GM21390 (cell line): ENCODE measurements around the gene S1PR4.
"Not testable (repeated sequence)": the region's sequence is repeated elsewhere in the genome, so short reads cannot be mapped to it uniquely, and the experiment has no call there.

Source experiments
- ATAC-seq: cut with Tn5 transposase; IDR thresholded peaks from one replicate; pipeline ENCODE4 v1.9.1; 2021; ENCODE audit not compliant: unreplicated experiment

S1PR4 gene

GRCh38 chr19:3176715-3177501 lies 1.7 kb upstream of the S1PR4 start:
- no peak for ATAC-seq

GRCh38 chr19:3178973-3179738 lies 587 bp downstream of the S1PR4 start:
- no peak for ATAC-seq

GRCh38 chr19:3179739-3180293 lies 1.2 kb downstream of the S1PR4 start:
- no peak for ATAC-seq

DNA sequence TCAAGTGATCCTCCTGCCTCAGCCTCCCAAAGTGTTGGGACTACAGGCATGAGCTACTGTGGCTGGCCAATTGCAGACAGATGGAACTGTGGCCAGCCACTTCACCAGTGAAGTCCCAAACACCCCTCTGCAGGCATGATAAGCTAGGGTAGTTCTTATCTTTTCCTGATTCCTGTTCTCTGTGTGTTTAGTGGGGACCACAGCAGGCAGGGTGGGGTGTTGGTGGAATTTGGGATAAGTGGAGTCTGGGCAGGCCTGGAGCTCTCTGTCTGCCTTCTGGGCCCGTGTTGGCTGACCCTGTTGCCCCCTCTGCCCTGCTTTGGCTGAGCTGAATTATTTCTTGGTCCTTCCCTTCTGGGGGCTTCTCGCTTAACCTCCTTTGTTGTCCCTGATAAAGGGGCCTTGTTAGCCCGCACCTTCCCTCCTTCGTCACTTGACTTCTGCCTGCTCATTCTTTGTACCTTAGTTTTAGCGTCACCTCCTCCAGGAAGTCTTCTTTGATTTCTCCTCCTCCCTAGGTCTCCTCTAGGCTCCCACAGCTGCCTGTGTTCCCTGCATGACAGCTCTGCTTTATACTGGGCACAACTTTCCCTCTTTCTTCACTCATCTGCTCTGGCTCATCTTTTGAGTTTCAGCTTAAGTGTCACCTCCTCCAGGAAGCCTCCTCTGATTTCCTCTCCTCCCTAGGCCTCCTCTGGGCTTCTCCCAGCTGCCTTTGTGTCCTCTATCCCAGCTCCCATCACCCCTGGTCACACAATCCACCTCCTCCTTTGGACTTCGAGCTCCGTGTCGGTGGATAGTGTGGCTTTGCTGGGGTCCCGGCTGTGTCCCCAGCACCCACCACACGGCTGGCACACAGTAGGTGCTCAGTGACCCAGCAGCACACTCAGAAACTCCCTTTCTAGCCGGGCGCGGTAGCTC lies 5.4 kb downstream of the S1PR4 start:
- ATAC-seq: no peak

DNA sequence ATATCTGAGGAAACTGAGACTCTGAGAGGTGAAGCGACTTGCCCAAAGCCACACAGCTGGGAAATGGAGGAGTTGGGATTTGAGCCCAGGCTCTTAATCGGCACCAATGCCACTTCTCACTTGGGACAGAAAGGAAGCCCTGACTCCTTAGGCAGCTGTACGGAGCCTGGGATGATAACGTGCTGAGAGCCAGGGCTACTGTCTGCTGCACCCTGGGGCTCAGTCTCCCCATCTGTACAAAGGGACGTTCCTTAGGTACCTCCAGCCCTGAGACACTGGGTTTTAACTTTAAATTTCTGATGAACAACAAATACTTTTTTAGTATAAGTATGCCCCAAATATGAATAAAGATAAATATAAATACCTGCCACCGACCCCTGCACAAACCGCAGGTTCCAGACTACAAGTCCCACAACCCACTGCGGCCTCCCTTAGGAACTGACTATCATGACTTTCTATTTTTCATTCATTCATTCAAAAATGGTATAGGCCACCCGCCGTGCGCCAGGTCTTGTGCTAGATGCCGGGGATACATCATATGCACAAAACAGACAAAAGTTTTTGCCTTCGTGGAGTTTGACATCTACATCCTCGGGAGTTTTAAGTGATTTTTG lies 6.4 kb downstream of the S1PR4 start:
- ATAC-seq: peak; percentile 16

- ATAC-seq: peak; percentile 59
These were observed 7.0 kb downstream of the S1PR4 start, which contains the start of gene NCLN for GRCh38 chr19:3185461-3186159. Gene NCLN (plus strand): TSS chr19:3185930. CDS start chr19:3186031, 101 bp downstream.

DNA sequence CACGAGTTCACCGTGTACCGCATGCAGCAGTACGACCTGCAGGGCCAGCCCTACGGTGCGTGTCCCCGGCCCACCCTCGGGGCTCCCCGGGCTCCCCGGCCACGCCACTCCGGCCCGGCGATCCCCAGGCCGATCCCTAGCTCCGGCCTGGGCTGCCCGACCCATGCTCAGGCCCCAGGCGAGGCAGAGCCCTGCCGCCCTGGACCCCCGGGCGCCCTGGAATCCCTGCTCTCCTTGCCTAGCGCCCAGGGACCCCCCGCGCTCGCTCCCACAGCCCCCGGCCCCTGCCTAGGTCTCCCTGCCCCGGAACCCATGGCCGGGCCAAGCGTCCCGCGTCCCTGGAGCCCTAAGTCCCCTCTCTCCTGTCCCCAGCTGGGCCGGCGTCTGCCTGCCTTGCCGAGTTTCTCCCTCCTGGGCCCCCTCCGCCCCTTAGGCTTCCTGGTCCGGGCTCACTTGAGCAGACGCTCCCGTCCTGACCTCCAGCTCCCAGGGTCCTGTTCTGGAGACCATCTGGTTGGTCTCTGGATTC lies 7.7 kb downstream of the S1PR4 start:
- ATAC-seq: peak; percentile 5

DNA sequence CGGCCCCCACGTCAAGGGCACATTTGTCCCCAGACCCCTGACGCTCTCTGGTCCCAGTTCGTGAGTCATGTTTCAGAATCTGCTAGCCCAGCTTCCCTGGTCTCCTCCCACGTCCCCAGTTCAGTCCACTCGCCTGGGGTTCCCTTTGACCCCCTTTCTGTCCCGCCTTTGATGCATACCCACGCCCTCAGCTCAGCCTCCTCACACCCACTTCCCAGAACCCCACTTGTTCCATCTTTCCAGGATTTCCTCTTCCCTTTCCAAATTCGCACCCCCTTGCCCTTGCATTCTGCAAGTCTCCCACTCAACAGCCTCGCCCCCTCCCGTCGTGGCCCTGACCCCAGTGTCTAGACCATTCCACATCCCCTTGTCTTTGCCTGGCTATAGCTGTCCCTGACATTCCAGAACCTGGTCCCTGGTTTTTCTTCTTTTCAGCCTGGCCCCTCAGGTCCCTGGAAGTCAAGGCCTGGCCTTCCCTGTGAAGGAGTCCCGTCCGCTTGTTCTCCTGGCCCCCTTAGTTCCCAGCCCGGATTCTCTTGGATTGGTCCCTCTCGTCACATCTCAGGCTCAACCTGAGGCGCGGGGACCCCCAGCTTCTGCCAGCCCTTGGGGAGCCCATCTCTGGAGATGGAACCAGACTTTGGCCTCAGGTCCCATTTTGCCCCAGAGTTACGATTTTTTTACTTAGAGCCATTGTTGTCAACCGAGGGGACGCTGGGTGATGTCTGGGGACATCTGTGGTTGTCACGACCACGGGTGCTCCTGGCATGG lies 8.5 kb downstream of the S1PR4 start:
- ATAC-seq: no peak

GRCh38 chr19:3187662-3188511 lies 9.3 kb downstream of the S1PR4 start:
- ATAC-seq: no peak

GRCh38 chr19:3188627-3189596 lies 10.3 kb downstream of the S1PR4 start:
- no peak for ATAC-seq

GRCh38 chr19:3189702-3190469 lies 11.3 kb downstream of the S1PR4 start:
- no peak for ATAC-seq

GRCh38 chr19:3190470-3190770 lies 11.9 kb downstream of the S1PR4 start:
- ATAC-seq: no peak

DNA sequence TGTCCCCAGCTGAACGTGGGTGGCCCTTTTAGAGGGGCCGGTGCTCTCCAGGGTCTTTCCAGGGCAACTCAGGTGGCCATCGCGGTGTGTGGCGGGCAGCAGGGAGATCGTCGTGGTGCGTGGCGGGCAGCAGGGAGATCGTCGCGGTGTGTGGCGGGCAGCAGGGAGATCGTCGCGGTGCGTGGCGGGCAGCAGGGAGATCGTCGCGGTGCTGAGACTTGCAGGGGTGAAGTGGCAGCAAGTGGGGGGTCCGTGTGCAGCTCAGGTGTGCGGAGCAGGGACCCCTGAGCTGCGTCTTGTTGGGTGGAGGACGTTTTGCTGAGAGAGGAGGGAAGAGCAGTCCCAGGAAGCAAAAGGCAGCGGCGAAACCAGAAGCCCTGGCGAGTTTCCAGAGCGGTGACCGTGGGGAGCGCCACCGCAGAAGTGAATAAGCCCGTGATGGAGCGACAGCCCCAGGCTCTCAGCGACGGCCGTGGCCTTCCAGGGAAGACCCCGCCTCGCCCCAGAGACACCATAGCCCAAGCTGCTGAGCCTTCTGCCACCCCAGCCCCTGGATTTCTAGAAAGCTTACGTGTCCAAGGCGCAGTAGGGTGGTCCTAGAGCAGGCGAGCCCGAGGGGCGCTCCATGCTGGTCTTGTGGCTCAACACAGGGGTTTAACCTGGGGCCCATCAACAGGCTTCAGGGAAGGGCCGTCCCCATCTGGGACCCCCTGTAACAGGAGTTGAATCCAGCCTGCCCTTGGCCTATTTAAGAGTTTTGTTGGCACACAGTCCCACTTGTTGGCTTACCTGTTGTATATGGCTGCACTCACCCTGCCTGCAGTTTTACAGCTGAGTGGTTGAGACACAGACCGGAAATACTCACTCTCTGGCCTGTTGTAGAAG lies 12.6 kb downstream of the S1PR4 start:
- no peak for ATAC-seq

DNA sequence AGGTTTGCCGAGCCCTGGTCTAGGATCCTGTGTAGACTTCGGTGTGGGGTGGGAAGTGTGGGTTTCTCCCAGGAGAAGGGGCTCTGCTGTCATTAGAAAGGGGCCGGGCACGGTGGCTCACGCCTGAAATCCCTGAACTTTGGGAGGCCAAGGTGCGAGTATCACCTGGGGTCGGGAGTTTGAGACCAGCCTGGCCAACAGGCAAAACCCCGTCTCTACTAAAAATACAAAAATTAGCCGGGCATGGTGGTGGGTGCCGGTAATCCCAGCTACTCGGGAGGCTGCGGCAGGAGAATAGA lies 13.2 kb downstream of the S1PR4 start:
- ATAC-seq: not testable (repeated sequence)

DNA sequence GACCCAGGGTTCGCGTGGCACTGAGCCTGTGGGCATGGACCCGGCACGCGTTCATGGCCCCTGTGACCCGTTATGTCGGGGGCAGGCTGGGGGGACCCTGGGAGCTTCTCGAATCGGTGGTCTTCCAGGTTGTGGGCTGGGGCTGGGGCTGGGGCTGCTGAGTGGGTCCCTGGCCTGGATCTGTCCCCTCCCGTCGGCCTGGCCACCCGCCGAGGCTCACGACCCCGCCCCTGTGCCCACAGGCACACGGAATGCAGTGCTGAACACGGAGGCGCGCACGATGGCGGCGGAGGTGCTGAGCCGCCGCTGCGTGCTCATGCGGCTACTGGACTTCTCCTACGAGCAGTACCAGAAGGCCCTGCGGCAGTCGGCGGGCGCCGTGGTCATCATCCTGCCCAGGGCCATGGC lies 13.7 kb downstream of the S1PR4 start:
- ATAC-seq: no peak
